GM23248 (cell line): ENCODE results near the gene TMPRSS7. TPM values are rescaled to one million over a fixed set of nuclear protein-coding genes. Genes with fewer than 3 reads are reported as not detected.

ENCODE experiments used
- DNase-seq: peaks from one replicate; pipeline ENCODE4 v3.0.0-alpha.2; 2015
- H2AFZ ChIP-seq: fragments of 200-600 bp; sonication (generic); 2 replicates; pipeline ENCODE4 v1.6.1; 2016; ENCODE audit warnings: antibody characterized with exemption
- H3F3A ChIP-seq: fragments of 200-600 bp; sonication (generic); 2 replicates; pipeline ENCODE4 v1.6.1; 2016; ENCODE audit warnings: mild to moderate bottlenecking, antibody characterized with exemption, mixed run types; ENCODE audit not compliant: insufficient read depth
- H3K27ac ChIP-seq: fragments of 200-600 bp; sonication (generic); 2 replicates; pipeline ENCODE4 v1.5.1; 2016; ENCODE audit warnings: mild to moderate bottlenecking
- H3K27me3 ChIP-seq: fragments of 200-600 bp; sonication (generic); replicated peaks from 2 replicates; pipeline ENCODE4 v1.6.1; 2016; ENCODE audit warnings: mild to moderate bottlenecking; ENCODE audit not compliant: insufficient read depth
- H3K36me3 ChIP-seq: fragments of 200-600 bp; sonication (generic); 2 replicates; pipeline ENCODE4 v1.6.1; 2016; ENCODE audit warnings: low read depth, mild to moderate bottlenecking
- H3K4me1 ChIP-seq: fragments of 200-600 bp; sonication (generic); 2 replicates; pipeline ENCODE4 v1.6.1; 2016; ENCODE audit warnings: mild to moderate bottlenecking; ENCODE audit not compliant: insufficient read depth
- H3K4me2 ChIP-seq: fragments of 200-600 bp; sonication (generic); one replicate; pipeline ENCODE4 v1.6.1; 2016; ENCODE audit warnings: mild to moderate bottlenecking; ENCODE audit not compliant: unreplicated experiment
- H3K4me3 ChIP-seq: fragments of 200-600 bp; sonication (generic); 2 replicates; pipeline ENCODE4 v1.5.1; 2016; ENCODE audit warnings: mild to moderate bottlenecking
- H3K79me2 ChIP-seq: fragments of 200-600 bp; sonication (generic); 2 replicates; pipeline ENCODE4 v1.6.1; 2016; ENCODE audit warnings: mild to moderate bottlenecking; ENCODE audit not compliant: insufficient read depth
- H3K9ac ChIP-seq: fragments of 200-600 bp; sonication (generic); 2 replicates; pipeline ENCODE4 v1.6.1; 2016; ENCODE audit warnings: mild to moderate bottlenecking
- H3K9me2 ChIP-seq: fragments of 200-600 bp; sonication (generic); 2 replicates; pipeline ENCODE4 v1.6.1; 2016; ENCODE audit warnings: mixed run types, mild to moderate bottlenecking, moderate library complexity; ENCODE audit not compliant: insufficient read depth
- H3K9me3 ChIP-seq: fragments of 200-600 bp; sonication (generic); one replicate; pipeline ENCODE4 v1.6.1; 2017; ENCODE audit warnings: low read depth
- H4K20me1 ChIP-seq: fragments of 200-600 bp; sonication (generic); 2 replicates; pipeline ENCODE4 v1.6.0; 2016; ENCODE audit not compliant: insufficient read depth
- EZH2 ChIP-seq: fragments of 200-600 bp; sonication (generic); IDR thresholded peaks from 2 replicates; pipeline ENCODE4 v1.6.1; 2018; ENCODE audit warnings: antibody characterized with exemption, mild to moderate bottlenecking; ENCODE audit not compliant: insufficient read depth, poor library complexity, severe bottlenecking
- EZH2phosphoT487 ChIP-seq: fragments of 200-600 bp; sonication (generic); IDR thresholded peaks from 2 replicates; pipeline ENCODE4 v1.6.1; 2018; ENCODE audit warnings: antibody characterized with exemption, moderate library complexity, mild to moderate bottlenecking, low read depth; ENCODE audit not compliant: insufficient read depth
- WGBS, 2 experiments: methylation state at CpG; one replicate each; pipeline ENCODE4 v1.1.6; 2015 to 2017; ENCODE audit warnings: low lambda C conversion rate in 2 of 2, low coverage in 1 of 2; ENCODE audit errors: missing lambda C conversion rate in 2 of 2; 5-methylcytosine and 5-hydroxymethylcytosine counted together
- in situ Hi-C: fragments of 300-500 bp; cut with MboI; formaldehyde crosslinking; loops from 2 replicates; pipeline ENCODE4 v1.15.0; 2020
- polyA plus RNA-seq: library from polyadenylated mRNA; unstranded; fragments of >200 nt; fragmentation: Nextera tagmentation; extraction: Ambion mirVana; gene quantifications from 2 replicates; pipeline ENCODE4 v1.2.1, GENCODE V29; 2016
- total RNA-seq: library from RNA; depleted of rRNA; stranded (reverse); fragments of >200 nt; shearing (Covaris generic); gene quantifications from 2 replicates; pipeline ENCODE4 v1.2.3, GENCODE V29; 2014

Gene TMPRSS7
- total and polyA plus RNA-seq, 2 experiments from 2014 or later, result not detected

- Histone ChIP-seq H4K20me1 (no peaks in the 10 kb centered on the region), H3F3A (peaks cover 29% of the 10 kb centered on the region), H2AFZ (no peak overlapping the region), H3K4me1 (peaks cover 30% of the 10 kb centered on the region), H3K9me2 (no peaks in the 10 kb centered on the region), H3K27ac (no peak overlapping the region), H3K9me3 (no peaks in the 10 kb centered on the region), H3K79me2 (no peaks in the 10 kb centered on the region), H3K9ac (no peak overlapping the region), H3K36me3 (no peaks in the 10 kb centered on the region), H3K4me3 (no peak overlapping the region), H3K4me2 (no peak overlapping the region), H3K27me3 (no peaks in the 10 kb centered on the region)
- DNase-seq, result no peak
- in situ Hi-C loops, result no loop called here
- TF ChIP-seq EZH2 (no peak), EZH2phosphoT487 (no peak)
- 98 to 100% methylated on average over 2 of the region's 2 CpGs for WGBS, 2 experiments
Observed at GRCh38 chr3:112001526-112001925, 33.0 kb upstream of the TMPRSS7 start.

- no peaks in the 10 kb centered on the region for H3K79me2 ChIP-seq
- no peak overlapping the region for H2AFZ ChIP-seq
- H3K9me3 ChIP-seq, result no peaks in the 10 kb centered on the region
- H3K27me3 ChIP-seq, result no peaks in the 10 kb centered on the region
- H3K36me3 ChIP-seq, result no peaks in the 10 kb centered on the region
- in situ Hi-C loops, result no loop called here
- no peaks in the 10 kb centered on the region for H3K9me2 ChIP-seq
- H3K27ac ChIP-seq, result peak overlapping the region; percentile 7; the same call in 1 of the 2 replicates
- peak; percentile 64 for DNase-seq
- H3K4me3 ChIP-seq, result no peak overlapping the region
- TF ChIP-seq EZH2, result no peak
- no peak for TF ChIP-seq EZH2phosphoT487
- WGBS, 2 experiments, result 63 to 73% methylated on average over 7 to 8 of the region's 8 CpGs
- H3K4me1 ChIP-seq, result peaks cover 30% of the 10 kb centered on the region
- no peaks in the 10 kb centered on the region for H4K20me1 ChIP-seq
- H3K9ac ChIP-seq, result no peak overlapping the region
- H3F3A ChIP-seq, result peaks cover 29% of the 10 kb centered on the region
- H3K4me2 ChIP-seq, result peak overlapping the region; percentile 42
Observed at GRCh38 chr3:112002096-112002971, 32.2 kb upstream of the TMPRSS7 start.

GRCh38 chr3:112003321-112004080 is 31.0 kb upstream of the TMPRSS7 start:
- WGBS, 2 experiments, result 86% methylated on average over 4 of the region's 4 CpGs
- no peak overlapping the region for H3K4me3 ChIP-seq
- no peaks in the 10 kb centered on the region for H3K27me3 ChIP-seq
- no peak for TF ChIP-seq EZH2
- TF ChIP-seq EZH2phosphoT487, result no peak
- no peak overlapping the region for H3K4me2 ChIP-seq
- H3K4me1 ChIP-seq, result peaks cover 42% of the 10 kb centered on the region
- H3K79me2 ChIP-seq, result no peaks in the 10 kb centered on the region
- H3K9me3 ChIP-seq, result no peaks in the 10 kb centered on the region
- no peaks in the 10 kb centered on the region for H3K9me2 ChIP-seq
- H3K9ac ChIP-seq, result no peak overlapping the region
- H3F3A ChIP-seq, result peaks cover 32% of the 10 kb centered on the region
- no peaks in the 10 kb centered on the region for H4K20me1 ChIP-seq
- in situ Hi-C loops, result no loop called here
- H2AFZ ChIP-seq, result no peak overlapping the region
- DNase-seq, result no peak
- H3K27ac ChIP-seq, result no peak overlapping the region
- H3K36me3 ChIP-seq, result no peaks in the 10 kb centered on the region

- TF ChIP-seq EZH2phosphoT487 (no peak), EZH2 (no peak)
- H4K20me1 ChIP-seq, result no peaks in the 10 kb centered on the region
- no peaks in the 10 kb centered on the region for H3K9me3 ChIP-seq
- no peak overlapping the region for H3K4me3 ChIP-seq
- no peaks in the 10 kb centered on the region for H3K9me2 ChIP-seq
- H3K9ac ChIP-seq, result no peak overlapping the region
- DNase-seq, result no peak
- in situ Hi-C loops, result no loop called here
- H3K4me2 ChIP-seq, result no peak overlapping the region
- no peaks in the 10 kb centered on the region for H3K27me3 ChIP-seq
- peaks cover 34% of the 10 kb centered on the region for H3F3A ChIP-seq
- no peak overlapping the region for H2AFZ ChIP-seq
- H3K4me1 ChIP-seq, result peaks cover 42% of the 10 kb centered on the region
- no peaks in the 10 kb centered on the region for H3K79me2 ChIP-seq
- 73 to 79% methylated on average over 2 of the region's 2 CpGs for WGBS, 2 experiments
- no peak overlapping the region for H3K27ac ChIP-seq
- no peaks in the 10 kb centered on the region for H3K36me3 ChIP-seq
Observed at GRCh38 chr3:112004187-112004586, 30.3 kb upstream of the TMPRSS7 start.
